CD4-positive, CD25-positive, alpha-beta regulatory T cell (primary cell): ENCODE results near the gene PCBP2. TPM values are rescaled to one million over a fixed set of nuclear protein-coding genes. Genes with fewer than 3 reads are reported as not detected.

Source experiments
- ATAC-seq, 2 donors: fragments of 150-1000 bp; cut with Tn5 transposase; one replicate each; pipeline ENCODE4 v1.10.0; 2021; ENCODE audit warnings: low read depth in 2 of 2, moderate number of reproducible peaks in 2 of 2, moderate library complexity in 1 of 2
- DNase-seq, 3 donors: peaks; one replicate each; pipeline versions ENCODE4 v3.0.0 to v3.0.0-alpha.2; 2012 to 2022; ENCODE audit warnings: mixed read lengths in 1 of 3
- H3K27ac ChIP-seq: one replicate; pipeline ENCODE4 v1.7.0; 2013; ENCODE audit warnings: mild to moderate bottlenecking, low read length; ENCODE audit not compliant: insufficient read depth, poor library complexity, severe bottlenecking
- H3K27me3 ChIP-seq: one replicate; pipeline ENCODE4 v1.7.0; 2013; ENCODE audit warnings: low read length; ENCODE audit not compliant: control insufficient read depth, insufficient read depth
- H3K36me3 ChIP-seq: one replicate; pipeline ENCODE4 v1.7.0; 2013; ENCODE audit warnings: mild to moderate bottlenecking, low read length, moderate library complexity; ENCODE audit not compliant: control insufficient read depth, insufficient read depth
- H3K4me1 ChIP-seq: 2 replicates; pipeline ENCODE4 v1.7.0; 2013; ENCODE audit warnings: mild to moderate bottlenecking, low read length; ENCODE audit not compliant: insufficient read depth, control insufficient read depth, poor library complexity, severe bottlenecking
- H3K4me3 ChIP-seq: one replicate; pipeline ENCODE4 v1.7.0; 2013; ENCODE audit warnings: low read depth, mild to moderate bottlenecking, low read length, moderate library complexity
- H3K9me3 ChIP-seq, 2 experiments: 1 replicate in 1 of 2; 2 replicates in 1 of 2; pipeline ENCODE4 v1.7.0; 2013; ENCODE audit warnings: low read length in 2 of 2, mild to moderate bottlenecking in 1 of 2, moderate library complexity in 1 of 2; ENCODE audit not compliant: control insufficient read depth in 2 of 2
- H3K27ac Mint-ChIP-seq, 3 donors: one replicate each; pipeline ENCODE4 v1.8.0; 2020 to 2022; ENCODE audit warnings: mild to moderate bottlenecking in 3 of 3, mixed read lengths in 3 of 3, moderate library complexity in 2 of 3
- H3K27me3 Mint-ChIP-seq: one replicate; pipeline ENCODE4 v1.8.0; 2022; ENCODE audit warnings: mild to moderate bottlenecking, mixed read lengths
- H3K36me3 Mint-ChIP-seq: one replicate; pipeline ENCODE4 v1.8.0; 2020; ENCODE audit warnings: mixed read lengths
- H3K4me1 Mint-ChIP-seq, 4 donors: one replicate each; pipeline ENCODE4 v1.8.0; 2020 to 2022; ENCODE audit warnings: mixed read lengths in 4 of 4, mild to moderate bottlenecking in 1 of 4
- H3K4me3 Mint-ChIP-seq, 4 donors: one replicate each; pipeline ENCODE4 v1.8.0; 2020 to 2022; ENCODE audit warnings: mild to moderate bottlenecking in 4 of 4, mixed read lengths in 4 of 4, moderate library complexity in 3 of 4
- H3K9me3 Mint-ChIP-seq, 7 donors: one replicate each; pipeline ENCODE4 v1.8.0; 2020 to 2022; ENCODE audit warnings: mixed read lengths in 7 of 7, mild to moderate bottlenecking in 3 of 7, moderate library complexity in 2 of 7
- polyA plus RNA-seq, 4 donors: library from polyadenylated mRNA; unstranded; fragments of 300-500 nt; fragmentation: Illumina TruSeq; gene quantifications; one replicate each; pipeline ENCODE4 v1.2.3, GENCODE V29; 2021
- total RNA-seq: library from RNA; stranded (reverse); gene quantifications from one replicate; pipeline ENCODE4 v1.2.3, GENCODE V29; 2022

PCBP2 gene
- total and polyA plus RNA-seq, 5 donors from 2014 or later = 113 to 931 (median 136) TPM

- Mint-ChIP-seq H3K9me3 (no peaks in the 10 kb centered on the region), H3K4me3 (peak within 1 kb of the TSS; percentile 90 to 97 (median 94)), H3K4me1 (peaks cover 0 to 63% (median 29%) of the 10 kb centered on the region in 4 donors), H3K27ac (peak within 1 kb of the TSS; percentile 96 to 98 (median 98)), H3K27me3 (no peaks in the 10 kb centered on the region), H3K36me3 (peaks cover 4% of the 10 kb centered on the region)
- DNase-seq (peak; percentile 61 to 74 (median 67)), ATAC-seq (no peak)
- Histone ChIP-seq H3K27ac (peak within 1 kb of the TSS; percentile 99), H3K27me3 (no peaks in the 10 kb centered on the region), H3K4me1 (peaks cover 38% of the 10 kb centered on the region), H3K4me3 (peak within 1 kb of the TSS; percentile 77), H3K9me3 (no peaks in the 10 kb centered on the region), H3K36me3 (peaks cover under 1% of the 10 kb centered on the region)
Measured at GRCh38 chr12:53499266-53500141, 47.6 kb downstream of the PCBP2 start, which contains the start of gene MAP3K12. Gene MAP3K12 (minus strand): TSS chr12:53499458. CDS start chr12:53487391, 12,067 bp downstream.

DNA sequence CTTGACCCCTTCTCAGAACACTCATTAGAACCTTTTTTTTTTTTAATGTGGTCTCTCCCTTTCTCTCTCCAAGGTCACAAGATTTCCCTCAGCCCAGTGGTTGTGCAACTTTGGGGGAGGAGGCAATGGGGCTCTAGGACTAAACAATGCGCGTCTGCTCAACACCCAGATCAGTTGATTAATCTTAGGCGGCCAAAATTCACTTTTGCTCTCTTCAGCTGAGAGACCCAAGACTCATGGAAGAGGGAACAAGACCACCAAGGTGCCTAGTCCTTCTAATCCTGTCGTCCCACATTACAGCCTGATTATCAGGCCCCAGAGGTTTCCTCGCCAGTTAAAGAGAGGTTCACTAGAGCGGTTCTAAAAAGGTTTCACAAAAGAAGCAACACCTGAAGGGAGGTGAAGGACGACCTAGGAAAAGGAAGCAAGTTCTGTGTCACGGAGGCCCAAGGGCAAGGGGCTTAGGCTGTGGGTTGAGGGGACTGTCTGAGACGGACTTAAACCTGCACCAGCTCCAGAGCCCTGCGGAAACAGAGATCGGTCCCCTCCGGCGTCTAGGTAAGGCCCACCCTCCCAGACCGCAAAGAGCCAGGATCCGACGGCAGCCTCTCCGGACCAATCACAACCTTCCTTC lies 48.4 kb downstream of the PCBP2 start:
- Histone ChIP-seq H3K27ac (peak overlapping the region; percentile 99), H3K9me3 (no peaks in the 10 kb centered on the region), H3K27me3 (no peaks in the 10 kb centered on the region), H3K4me3 (peak overlapping the region; percentile 77), H3K4me1 (peaks cover 38% of the 10 kb centered on the region), H3K36me3 (peaks cover 8% of the 10 kb centered on the region)
- H3K36me3 Mint-ChIP-seq = peaks cover 9% of the 10 kb centered on the region
- DNase-seq (no peak), ATAC-seq (no peak)
- no peaks in the 10 kb centered on the region for H3K9me3 Mint-ChIP-seq
- H3K27me3 Mint-ChIP-seq = no peaks in the 10 kb centered on the region
- H3K4me1 Mint-ChIP-seq = peaks cover 0 to 65% (median 29%) of the 10 kb centered on the region in 4 donors
- peak overlapping the region; percentile 90 to 97 (median 94) for H3K4me3 Mint-ChIP-seq
- peak overlapping the region; percentile 96 to 98 (median 98) for H3K27ac Mint-ChIP-seq

GRCh38 chr12:53500776-53501614 lies 49.1 kb downstream of the PCBP2 start, which contains the start of gene TARBP2:
Gene TARBP2 (plus strand): TSS chr12:53501283. CDS start chr12:53501409, 126 bp downstream.
- peak within 1 kb of the TSS; percentile 77 for H3K4me3 ChIP-seq
- Mint-ChIP-seq H3K4me3 (peak within 1 kb of the TSS; percentile 90 to 97 (median 94)), H3K36me3 (peaks cover 15% of the 10 kb centered on the region), H3K27ac (peak within 1 kb of the TSS; percentile 96 to 98 (median 98)), H3K9me3 (no peaks in the 10 kb centered on the region), H3K27me3 (no peaks in the 10 kb centered on the region), H3K4me1 (peaks cover 0 to 61% (median 27%) of the 10 kb centered on the region in 4 donors)
- H3K4me1 ChIP-seq = peaks cover 38% of the 10 kb centered on the region
- peak within 1 kb of the TSS; percentile 99 for H3K27ac ChIP-seq
- ATAC-seq = peak; percentile 79 to 81
- no peaks in the 10 kb centered on the region for H3K27me3 ChIP-seq
- peaks cover 15% of the 10 kb centered on the region for H3K36me3 ChIP-seq
- no peaks in the 10 kb centered on the region for H3K9me3 ChIP-seq
- DNase-seq = peak; percentile 98 to 99 (median 99)

GRCh38 chr12:53501615-53502181 lies 49.8 kb downstream of the PCBP2 start:
- Histone ChIP-seq H3K36me3 (peaks cover 22% of the 10 kb centered on the region), H3K27me3 (no peaks in the 10 kb centered on the region), H3K27ac (peak overlapping the region; percentile 99), H3K4me1 (peaks cover 38% of the 10 kb centered on the region), H3K4me3 (peak overlapping the region; percentile 77), H3K9me3 (no peaks in the 10 kb centered on the region)
- H3K9me3 Mint-ChIP-seq = no peaks in the 10 kb centered on the region
- H3K27me3 Mint-ChIP-seq = no peaks in the 10 kb centered on the region
- peak overlapping the region; percentile 90 to 97 (median 94) for H3K4me3 Mint-ChIP-seq
- H3K36me3 Mint-ChIP-seq = peaks cover 15% of the 10 kb centered on the region
- peaks cover 0 to 54% (median 25%) of the 10 kb centered on the region in 4 donors for H3K4me1 Mint-ChIP-seq
- ATAC-seq (no peak), DNase-seq (no peak)
- peak overlapping the region; percentile 96 to 98 (median 98) for H3K27ac Mint-ChIP-seq

DNA sequence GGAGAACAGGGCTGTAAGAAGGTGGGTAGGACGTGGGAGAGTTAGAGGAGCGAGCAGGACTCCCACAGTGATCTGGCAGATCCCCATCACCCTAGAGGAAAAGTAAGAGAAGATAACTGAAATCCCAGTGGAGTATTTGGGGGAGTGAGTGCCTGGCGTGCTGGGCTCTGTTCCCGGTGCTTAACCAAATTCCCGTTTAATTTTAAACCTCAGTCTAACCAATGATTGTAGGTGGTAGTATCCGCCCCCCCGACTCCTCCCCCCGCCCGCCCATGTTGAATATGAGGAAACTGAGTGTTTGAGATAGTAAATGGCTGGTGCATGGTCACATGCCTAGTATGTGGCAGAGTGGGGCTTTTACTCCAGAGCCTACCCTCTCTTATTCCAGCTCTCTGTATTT lies 50.4 kb downstream of the PCBP2 start:
- no peak for DNase-seq
- H3K4me1 Mint-ChIP-seq = peaks cover 0 to 50% (median 21%) of the 10 kb centered on the region in 4 donors
- no peaks in the 10 kb centered on the region for H3K9me3 ChIP-seq
- peaks cover 26% of the 10 kb centered on the region for H3K36me3 ChIP-seq
- ATAC-seq = no peak
- no peaks in the 10 kb centered on the region for H3K9me3 Mint-ChIP-seq
- H3K27me3 ChIP-seq = no peaks in the 10 kb centered on the region
- no peak overlapping the region for H3K4me3 ChIP-seq
- no peak overlapping the region for H3K27ac ChIP-seq
- H3K27ac Mint-ChIP-seq = peak overlapping the region; percentile 76 to 98 (median 96)
- peaks cover 36% of the 10 kb centered on the region for H3K4me1 ChIP-seq
- peaks cover 15% of the 10 kb centered on the region for H3K36me3 Mint-ChIP-seq
- H3K27me3 Mint-ChIP-seq = no peaks in the 10 kb centered on the region
- H3K4me3 Mint-ChIP-seq = peak overlapping the region in 3 of 4 donors; percentile 57 to 94 (median 93)

DNA sequence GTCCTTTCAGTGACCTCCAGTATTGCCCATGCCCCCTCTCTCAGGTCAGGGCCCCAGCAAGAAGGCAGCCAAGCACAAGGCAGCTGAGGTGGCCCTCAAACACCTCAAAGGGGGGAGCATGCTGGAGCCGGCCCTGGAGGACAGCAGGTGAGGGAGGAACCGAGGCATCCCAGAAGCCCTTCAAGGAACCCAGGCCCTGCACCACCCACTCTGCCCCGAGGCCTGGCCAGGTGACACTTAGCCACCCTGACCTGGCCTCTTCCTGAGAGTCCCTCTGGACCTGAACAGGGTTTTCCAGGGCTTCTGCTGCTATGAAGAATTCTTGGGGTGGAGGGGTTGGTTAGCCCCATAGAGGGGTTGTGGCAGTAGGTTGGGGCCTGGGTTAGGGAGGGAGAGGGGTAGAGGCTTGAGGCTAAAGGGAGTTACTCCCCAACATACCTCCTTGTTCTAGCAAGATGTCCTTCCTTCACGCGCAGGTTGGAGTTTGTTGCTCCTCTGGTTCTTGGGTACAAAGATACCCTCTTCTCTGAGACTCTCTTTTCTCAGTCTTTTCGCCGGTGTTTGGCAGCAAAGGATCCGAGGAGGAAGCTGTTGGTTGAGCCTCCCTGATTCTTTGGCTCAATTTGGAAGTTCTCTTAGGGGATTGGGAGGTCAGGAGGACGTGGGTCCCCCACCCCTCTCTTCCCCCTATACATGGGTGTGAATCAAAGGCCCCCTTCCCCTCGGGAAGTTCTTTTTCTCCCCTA lies 51.3 kb downstream of the PCBP2 start:
- no peaks in the 10 kb centered on the region for H3K27me3 ChIP-seq
- ATAC-seq (no peak), DNase-seq (no peak)
- peaks cover 0 to 47% (median 18%) of the 10 kb centered on the region in 4 donors for H3K4me1 Mint-ChIP-seq
- peaks cover 15% of the 10 kb centered on the region for H3K36me3 Mint-ChIP-seq
- peaks cover 31% of the 10 kb centered on the region for H3K4me1 ChIP-seq
- peak overlapping the region in 2 of 4 donors; percentile 17 to 94 for H3K4me3 Mint-ChIP-seq
- no peaks in the 10 kb centered on the region for H3K9me3 Mint-ChIP-seq
- peak overlapping the region in 2 of 3 donors; percentile 20 to 74 for H3K27ac Mint-ChIP-seq
- no peak overlapping the region for H3K4me3 ChIP-seq
- no peaks in the 10 kb centered on the region for H3K9me3 ChIP-seq
- H3K36me3 ChIP-seq = peaks cover 26% of the 10 kb centered on the region
- H3K27me3 Mint-ChIP-seq = no peaks in the 10 kb centered on the region
- no peak overlapping the region for H3K27ac ChIP-seq
